NB4 (cell line): ENCODE results near the gene BATF2.

Source experiments
- CTCF ChIP-seq: IDR thresholded peaks from one replicate; pipeline ENCODE4 v1.5.1; 2012; ENCODE audit warnings: low read depth, low read length
- POLR2A ChIP-seq: IDR thresholded peaks from 2 replicates; pipeline ENCODE4 v1.6.1; 2011; ENCODE audit warnings: mild to moderate bottlenecking; ENCODE audit not compliant: insufficient read length; ENCODE audit errors: extremely low read depth

GRCh38 chr11:64998690-64999431, 2.1 kb upstream of the BATF2 start:
- TF ChIP-seq CTCF (no peak), POLR2A (no peak)
